Ishikawa (cell line): ENCODE measurements around the gene POLR1H.

Experiments used
- CEBPB ChIP-seq: IDR thresholded peaks from 2 replicates; pipeline ENCODE4 v1.6.1; 2012
- CREB1 ChIP-seq: IDR thresholded peaks from 2 replicates; pipeline ENCODE4 v1.6.1; 2012; ENCODE audit warnings: low read depth
- EGR1 ChIP-seq: IDR thresholded peaks from 2 replicates; pipeline ENCODE4 v1.6.1; 2012
- EP300 ChIP-seq: IDR thresholded peaks from 2 replicates; pipeline ENCODE4 v1.6.1; 2012; ENCODE audit warnings: borderline replicate concordance
- FOXM1 ChIP-seq: IDR thresholded peaks from 2 replicates; pipeline ENCODE4 v1.6.1; 2012; ENCODE audit warnings: low read depth, borderline replicate concordance
- NFIC ChIP-seq: IDR thresholded peaks from 2 replicates; pipeline ENCODE4 v1.6.1; 2012
- RAD21 ChIP-seq: IDR thresholded peaks from 2 replicates; pipeline ENCODE4 v1.6.1; 2012; ENCODE audit warnings: low read depth
- TAF1 ChIP-seq: IDR thresholded peaks from 2 replicates; pipeline ENCODE4 v1.6.1; 2012; ENCODE audit warnings: low read depth, mild to moderate bottlenecking
- TCF12 ChIP-seq: IDR thresholded peaks from 2 replicates; pipeline ENCODE4 v1.6.1; 2012; ENCODE audit warnings: low read depth
- TEAD4 ChIP-seq: IDR thresholded peaks from 2 replicates; pipeline ENCODE4 v1.6.1; 2012
- USF1 ChIP-seq: IDR thresholded peaks from 2 replicates; pipeline ENCODE4 v1.6.1; 2012
- YY1 ChIP-seq: IDR thresholded peaks from 2 replicates; pipeline ENCODE4 v1.6.1; 2012; ENCODE audit warnings: low read depth
- ZBTB7A ChIP-seq: IDR thresholded peaks from 2 replicates; pipeline ENCODE4 v1.6.1; 2012; ENCODE audit warnings: low read depth
- TF ChIP-seq, protein P1 (sequence below): IDR thresholded peaks from 2 replicates; pipeline ENCODE4 v1.6.1; 2012
- TF ChIP-seq, protein P2 (sequence below): IDR thresholded peaks from 2 replicates; pipeline ENCODE4 v1.6.1; 2012; ENCODE audit warnings: low read depth, mild to moderate bottlenecking

POLR1H gene

GRCh38 chr6:30061092-30061857 lies at the start of gene POLR1H:
Gene POLR1H, plus strand, starts transcription at chr6:30061265. Its CDS starts 260 bp downstream, at chr6:30061525.
- TF ChIP-seq TEAD4 = peak; percentile 30; the same call in 1 of the 2 replicates
- TF ChIP-seq TCF12 = no peak; the same call in none of the 2 replicates
- TF ChIP-seq FOXM1 = 0 out of 2 replicates have a peak, but pooled peaks have one; percentile 22
- peak; percentile 28; the same call in 1 of the 2 replicates for TF ChIP-seq NFIC
- no peak; the same call in 1 of the 2 replicates for TF ChIP-seq EGR1
- TF ChIP-seq USF1 = 0 out of 2 replicates have a peak, but pooled peaks have one; percentile 1
- no peak for TF ChIP-seq ZBTB7A
- TF ChIP-seq RAD21 = no peak
- TF ChIP-seq, protein P1, sequence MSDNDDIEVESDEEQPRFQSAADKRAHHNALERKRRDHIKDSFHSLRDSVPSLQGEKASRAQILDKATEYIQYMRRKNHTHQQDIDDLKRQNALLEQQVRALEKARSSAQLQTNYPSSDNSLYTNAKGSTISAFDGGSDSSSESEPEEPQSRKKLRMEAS = no peak; the same call in 1 of the 2 replicates
- TF ChIP-seq EP300 = no peak
- TF ChIP-seq, protein P2, sequence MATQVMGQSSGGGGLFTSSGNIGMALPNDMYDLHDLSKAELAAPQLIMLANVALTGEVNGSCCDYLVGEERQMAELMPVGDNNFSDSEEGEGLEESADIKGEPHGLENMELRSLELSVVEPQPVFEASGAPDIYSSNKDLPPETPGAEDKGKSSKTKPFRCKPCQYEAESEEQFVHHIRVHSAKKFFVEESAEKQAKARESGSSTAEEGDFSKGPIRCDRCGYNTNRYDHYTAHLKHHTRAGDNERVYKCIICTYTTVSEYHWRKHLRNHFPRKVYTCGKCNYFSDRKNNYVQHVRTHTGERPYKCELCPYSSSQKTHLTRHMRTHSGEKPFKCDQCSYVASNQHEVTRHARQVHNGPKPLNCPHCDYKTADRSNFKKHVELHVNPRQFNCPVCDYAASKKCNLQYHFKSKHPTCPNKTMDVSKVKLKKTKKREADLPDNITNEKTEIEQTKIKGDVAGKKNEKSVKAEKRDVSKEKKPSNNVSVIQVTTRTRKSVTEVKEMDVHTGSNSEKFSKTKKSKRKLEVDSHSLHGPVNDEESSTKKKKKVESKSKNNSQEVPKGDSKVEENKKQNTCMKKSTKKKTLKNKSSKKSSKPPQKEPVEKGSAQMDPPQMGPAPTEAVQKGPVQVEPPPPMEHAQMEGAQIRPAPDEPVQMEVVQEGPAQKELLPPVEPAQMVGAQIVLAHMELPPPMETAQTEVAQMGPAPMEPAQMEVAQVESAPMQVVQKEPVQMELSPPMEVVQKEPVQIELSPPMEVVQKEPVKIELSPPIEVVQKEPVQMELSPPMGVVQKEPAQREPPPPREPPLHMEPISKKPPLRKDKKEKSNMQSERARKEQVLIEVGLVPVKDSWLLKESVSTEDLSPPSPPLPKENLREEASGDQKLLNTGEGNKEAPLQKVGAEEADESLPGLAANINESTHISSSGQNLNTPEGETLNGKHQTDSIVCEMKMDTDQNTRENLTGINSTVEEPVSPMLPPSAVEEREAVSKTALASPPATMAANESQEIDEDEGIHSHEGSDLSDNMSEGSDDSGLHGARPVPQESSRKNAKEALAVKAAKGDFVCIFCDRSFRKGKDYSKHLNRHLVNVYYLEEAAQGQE = no peak
- no peak for TF ChIP-seq CEBPB
- TF ChIP-seq CREB1 = peak; percentile 94
- peak; percentile 79; the same call in 1 of the 2 replicates for TF ChIP-seq YY1
- TF ChIP-seq TAF1 = peak; percentile 89

DNA sequence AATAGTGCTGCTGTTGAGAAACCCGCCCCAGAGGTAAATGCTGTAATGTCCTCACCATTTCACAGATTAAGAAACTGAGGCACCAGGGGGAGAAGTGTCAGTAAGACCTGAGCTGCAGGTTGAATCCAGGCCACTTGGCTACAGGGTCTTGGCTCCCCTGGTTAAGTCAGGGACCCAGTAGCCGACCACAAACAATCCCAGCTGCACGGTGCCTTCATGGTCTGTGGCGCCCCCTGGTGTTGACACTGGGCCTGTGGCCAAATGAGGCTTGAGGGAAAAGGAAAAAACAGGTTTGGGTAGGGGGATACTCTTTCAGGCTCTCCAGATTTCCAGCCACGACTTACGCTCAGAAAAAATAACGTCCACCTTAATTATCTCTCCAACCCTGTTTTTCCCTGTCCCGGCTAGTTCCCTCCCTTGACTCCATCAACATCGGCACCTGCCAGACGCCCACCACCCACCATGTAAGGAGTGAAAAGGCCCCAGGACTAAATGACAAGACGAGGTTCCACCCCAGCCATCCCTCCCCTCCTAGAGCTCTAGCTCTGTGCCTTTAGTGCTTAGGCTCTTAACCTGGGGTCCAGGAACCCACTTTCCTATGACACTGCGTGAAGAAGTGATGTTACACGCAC lies 47.7 kb upstream of the POLR1H start:
- peak; percentile 81 for TF ChIP-seq RAD21
- no peak for TF ChIP-seq NFIC

- TF ChIP-seq, protein P2 = no peak
- TF ChIP-seq, protein P1 = no peak
- TF ChIP-seq EGR1 (no peak), TCF12 (no peak), CEBPB (no peak), YY1 (no peak), TAF1 (no peak), RAD21 (no peak), EP300 (no peak), USF1 (no peak), TEAD4 (no peak), CREB1 (no peak), FOXM1 (no peak), NFIC (no peak), ZBTB7A (no peak)
Measured at GRCh38 chr6:30019819-30020218, 41.2 kb upstream of the POLR1H start.

DNA sequence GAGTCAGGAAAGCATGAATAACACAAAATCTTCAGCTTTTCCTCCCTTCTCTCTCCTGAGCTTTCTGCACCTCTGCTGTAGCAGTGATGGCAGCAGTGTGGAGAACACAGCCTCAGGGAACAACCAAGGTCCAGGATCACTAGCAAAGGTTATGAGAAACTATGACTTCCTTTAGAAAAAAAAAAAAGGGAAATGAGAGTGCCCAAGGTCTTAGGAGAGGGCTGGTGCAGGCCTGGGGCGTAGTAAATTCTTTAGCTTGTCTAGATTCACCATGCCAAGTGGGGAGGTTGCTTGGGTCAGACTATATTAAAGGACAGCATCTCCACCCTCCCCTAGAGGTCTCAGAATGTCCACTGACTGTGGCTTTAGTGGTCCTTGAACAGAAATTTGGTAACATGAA lies 40.4 kb upstream of the POLR1H start:
- TF ChIP-seq EGR1 = no peak
- TF ChIP-seq EP300 = no peak
- TF ChIP-seq, protein P2 = no peak
- no peak for TF ChIP-seq TCF12
- TF ChIP-seq CEBPB = no peak
- TF ChIP-seq TAF1 = no peak
- TF ChIP-seq YY1 = no peak
- TF ChIP-seq CREB1 = no peak
- no peak for TF ChIP-seq TEAD4
- no peak for TF ChIP-seq USF1
- TF ChIP-seq ZBTB7A = no peak
- no peak for TF ChIP-seq NFIC
- TF ChIP-seq RAD21 = no peak
- TF ChIP-seq, protein P1 = no peak
- no peak for TF ChIP-seq FOXM1
